GM21526 (cell line): Measurements from ENCODE around the gene HCST.

Experiments
- ATAC-seq: cut with Tn5 transposase; IDR thresholded peaks from one replicate; pipeline ENCODE4 v1.9.1; 2021; ENCODE audit warnings: moderate library complexity; ENCODE audit not compliant: unreplicated experiment, low FRiP score

The HCST gene

GRCh38 chr19:35935911-35936737 is 33.8 kb downstream of the HCST start, which contains the start of gene LRFN3:
LRFN3 (plus strand) TSS chr19:35936374; CDS start chr19:35939426, 3,052 bp downstream.
- no peak for ATAC-seq

GRCh38 chr19:35936738-35937268 is 34.5 kb downstream of the HCST start:
- ATAC-seq = no peak

DNA sequence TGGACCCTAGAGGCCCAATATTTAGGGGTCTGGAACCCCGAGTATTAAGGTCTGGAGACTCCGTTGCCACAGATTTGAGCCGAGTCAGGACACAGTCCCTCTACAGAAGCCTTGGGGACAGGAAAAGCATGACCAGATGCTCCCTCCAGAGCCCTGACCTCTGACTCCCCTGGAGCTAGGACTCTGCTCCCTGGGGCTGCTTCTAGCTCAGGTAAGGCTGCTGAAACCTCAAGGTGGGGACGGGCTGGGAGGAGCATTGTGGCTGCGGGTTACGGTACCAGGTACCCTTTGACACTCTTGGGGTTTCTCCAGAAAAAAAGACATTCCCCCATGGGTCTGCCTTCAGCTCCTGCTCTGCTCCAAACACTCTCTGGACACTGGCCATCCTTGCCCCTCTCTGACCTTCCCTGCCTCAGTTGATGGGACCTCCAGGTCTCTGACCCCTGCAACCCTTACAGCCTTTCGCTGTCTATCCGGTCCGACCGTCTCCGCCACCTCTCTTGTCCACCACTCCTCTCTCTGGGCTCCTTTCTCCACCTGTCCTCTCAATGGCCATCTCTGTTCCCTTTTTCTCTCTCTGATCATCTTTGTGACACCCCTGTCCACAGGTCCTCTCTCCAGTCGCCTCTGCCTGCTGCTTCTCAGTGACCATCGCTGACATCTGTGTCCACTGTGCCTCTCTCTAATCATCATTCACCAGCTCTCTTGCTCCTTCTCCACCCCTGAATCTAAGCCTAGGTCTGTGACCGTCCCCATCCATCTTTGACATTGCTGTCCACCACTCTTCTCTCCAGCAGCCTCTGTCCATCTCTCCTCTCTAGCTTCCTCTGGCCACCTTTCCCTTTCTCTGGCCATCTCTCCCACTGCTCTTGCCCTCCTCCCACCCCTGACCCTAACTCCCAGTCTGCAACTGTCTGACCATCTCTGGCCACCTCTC is 35.3 kb downstream of the HCST start:
- no peak for ATAC-seq

DNA sequence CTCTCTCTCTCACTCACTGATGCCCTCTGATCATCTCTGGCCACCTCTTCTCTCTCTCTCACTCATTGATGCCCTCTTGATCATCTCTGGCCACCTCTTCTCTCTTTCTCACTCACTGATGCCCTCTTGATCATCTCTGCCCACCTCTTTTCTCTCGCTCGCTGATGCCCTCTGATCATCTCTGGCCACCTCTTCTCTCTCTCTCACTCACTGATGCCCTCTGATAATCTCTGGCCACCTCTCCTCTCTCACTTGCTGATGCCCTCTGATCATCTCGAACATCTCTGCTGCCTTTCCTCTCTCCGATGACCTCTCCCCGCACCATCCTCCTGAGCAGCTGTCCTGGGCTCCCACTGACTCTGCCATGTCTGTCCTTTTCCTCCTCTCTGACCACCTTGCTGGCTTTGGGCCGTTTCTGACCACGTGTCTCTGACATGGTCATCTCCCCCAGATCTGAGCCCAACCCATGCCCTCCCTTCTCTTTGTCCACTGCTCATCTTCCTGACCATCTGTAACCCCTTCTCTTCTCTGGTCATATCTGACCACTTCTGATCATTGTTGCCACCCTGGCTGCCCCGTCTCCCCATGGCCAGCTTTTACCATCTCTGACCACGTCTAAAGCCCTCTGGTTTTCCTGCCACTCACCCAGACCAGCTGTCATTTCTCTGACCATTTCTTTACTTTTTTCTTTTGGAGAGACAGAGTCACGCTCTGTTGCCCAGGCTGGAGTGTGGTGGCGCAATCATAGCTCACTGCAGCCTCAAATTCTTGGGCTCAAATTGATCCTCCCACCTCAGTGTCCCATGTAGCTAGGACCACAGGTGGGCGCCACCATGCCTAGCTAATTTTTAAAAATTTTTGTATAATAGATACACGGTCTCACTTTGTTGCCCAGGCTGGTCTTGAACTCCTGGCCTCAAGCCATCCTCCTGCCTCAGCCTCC is 36.2 kb downstream of the HCST start:
- ATAC-seq = no peak

GRCh38 chr19:35939307-35940077 is 37.2 kb downstream of the HCST start:
- ATAC-seq = no peak

DNA sequence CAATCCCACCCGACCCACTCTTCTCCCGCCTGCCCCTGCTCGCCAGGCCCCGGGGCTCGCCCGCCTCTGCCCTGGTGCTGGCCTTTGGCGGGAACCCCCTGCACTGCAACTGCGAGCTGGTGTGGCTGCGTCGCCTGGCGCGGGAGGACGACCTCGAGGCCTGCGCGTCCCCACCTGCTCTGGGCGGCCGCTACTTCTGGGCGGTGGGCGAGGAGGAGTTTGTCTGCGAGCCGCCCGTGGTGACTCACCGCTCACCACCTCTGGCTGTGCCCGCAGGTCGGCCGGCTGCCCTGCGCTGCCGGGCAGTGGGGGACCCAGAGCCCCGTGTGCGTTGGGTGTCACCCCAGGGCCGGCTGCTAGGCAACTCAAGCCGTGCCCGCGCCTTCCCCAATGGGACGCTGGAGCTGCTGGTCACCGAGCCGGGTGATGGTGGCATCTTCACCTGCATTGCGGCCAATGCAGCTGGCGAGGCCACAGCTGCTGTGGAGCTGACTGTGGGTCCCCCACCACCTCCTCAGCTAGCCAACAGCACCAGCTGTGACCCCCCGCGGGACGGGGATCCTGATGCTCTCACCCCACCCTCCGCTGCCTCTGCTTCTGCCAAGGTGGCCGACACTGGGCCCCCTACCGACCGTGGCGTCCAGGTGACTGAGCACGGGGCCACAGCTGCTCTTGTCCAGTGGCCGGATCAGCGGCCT is 37.9 kb downstream of the HCST start:
- no peak for ATAC-seq

DNA sequence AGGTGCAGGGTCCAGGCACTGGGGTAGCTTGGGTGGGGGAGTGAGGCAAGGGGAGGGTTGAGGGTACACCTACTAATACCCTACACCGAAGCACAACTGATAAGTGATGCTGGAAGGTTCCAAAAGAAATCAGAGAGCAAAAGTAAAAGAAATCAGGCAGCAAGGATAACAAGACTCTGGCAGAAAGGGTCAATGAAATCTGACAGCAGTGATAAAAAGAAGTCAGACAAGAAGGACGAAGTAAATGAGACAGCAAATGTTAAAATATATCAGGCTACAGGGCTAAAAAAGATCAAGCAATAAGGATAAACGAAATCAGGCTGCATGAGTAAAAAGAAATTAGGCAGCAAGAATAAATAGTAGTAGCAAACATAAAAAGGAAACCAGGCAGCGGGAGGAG is 38.5 kb downstream of the HCST start:
- no peak for ATAC-seq

DNA sequence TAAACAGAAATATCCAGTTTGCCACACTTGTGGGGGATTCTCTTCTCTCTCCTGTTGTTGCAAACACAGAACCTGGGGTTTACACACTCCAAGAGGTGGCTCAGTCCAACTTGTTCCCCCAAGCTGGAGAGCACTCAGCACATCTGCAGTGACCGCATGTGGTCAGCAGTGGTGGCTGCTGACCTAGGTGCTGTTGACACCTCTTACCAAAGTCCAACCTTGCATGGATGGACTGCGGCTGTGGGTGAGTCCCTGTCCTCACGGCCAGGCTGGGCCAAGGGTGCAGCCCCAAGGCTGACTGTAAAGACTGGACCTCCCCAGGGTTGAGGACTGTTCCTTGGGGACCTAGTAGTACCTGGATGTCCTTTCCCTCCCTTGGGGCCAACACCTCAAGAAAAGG is 39.9 kb downstream of the HCST start:
- ATAC-seq = no peak

DNA sequence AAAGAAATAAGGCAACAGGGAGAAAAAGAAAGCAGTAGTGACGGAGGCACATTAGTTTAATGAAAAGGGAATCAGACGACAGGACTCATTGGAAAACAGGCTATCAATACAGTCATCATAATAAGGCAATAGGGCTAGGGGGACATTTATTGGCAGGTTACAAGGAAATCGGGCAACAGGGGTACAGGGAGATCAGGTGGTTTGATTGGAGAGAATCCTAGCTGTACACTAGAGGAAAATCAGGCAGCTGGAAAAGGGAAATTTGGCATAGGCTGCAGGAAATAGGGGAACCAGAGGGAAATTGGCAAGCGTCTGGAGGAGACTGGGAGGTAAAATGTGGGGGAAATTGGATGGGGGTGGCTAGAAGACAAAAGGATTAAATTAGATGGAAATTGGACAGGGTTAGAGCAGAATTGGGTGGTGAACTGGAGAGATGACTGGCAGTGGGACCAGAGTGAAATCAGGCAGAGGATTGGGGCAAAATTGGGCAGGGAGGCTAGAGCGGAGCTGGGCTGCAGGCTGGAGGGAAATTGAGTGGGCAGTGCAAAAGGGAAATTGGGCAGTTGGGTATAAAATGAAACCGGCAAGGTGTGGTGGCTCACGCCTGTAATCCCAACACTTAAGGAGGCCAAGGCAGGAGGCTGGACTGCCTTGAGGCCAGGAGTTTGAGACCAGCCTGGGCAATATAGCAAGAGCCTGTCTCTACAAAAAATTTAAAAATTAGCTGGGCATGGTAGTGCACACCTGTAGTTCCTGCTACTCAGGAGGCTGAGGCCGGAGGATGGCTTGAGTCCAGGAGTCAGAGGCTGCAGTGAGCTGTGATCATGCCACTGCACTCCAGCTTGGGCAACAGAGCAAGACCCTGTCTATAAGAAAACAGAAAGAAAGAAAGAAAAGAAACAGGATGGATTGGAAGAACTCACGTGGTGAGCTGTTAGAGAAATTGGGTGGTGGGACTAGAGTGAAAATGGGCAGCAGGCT is 41.3 kb downstream of the HCST start:
- no peak for ATAC-seq

DNA sequence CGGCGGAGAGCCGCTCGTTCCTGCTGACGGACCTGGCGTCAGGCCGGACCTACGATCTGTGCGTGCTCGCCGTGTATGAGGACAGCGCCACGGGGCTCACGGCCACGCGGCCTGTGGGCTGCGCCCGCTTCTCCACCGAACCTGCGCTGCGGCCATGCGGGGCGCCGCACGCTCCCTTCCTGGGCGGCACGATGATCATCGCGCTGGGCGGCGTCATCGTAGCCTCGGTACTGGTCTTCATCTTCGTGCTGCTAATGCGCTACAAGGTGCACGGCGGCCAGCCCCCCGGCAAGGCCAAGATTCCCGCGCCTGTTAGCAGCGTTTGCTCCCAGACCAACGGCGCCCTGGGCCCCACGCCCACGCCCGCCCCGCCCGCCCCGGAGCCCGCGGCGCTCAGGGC is 42.2 kb downstream of the HCST start:
- no peak for ATAC-seq

- no peak for ATAC-seq
These were observed 42.9 kb downstream of the HCST start for GRCh38 chr19:35945121-35945790.

DNA sequence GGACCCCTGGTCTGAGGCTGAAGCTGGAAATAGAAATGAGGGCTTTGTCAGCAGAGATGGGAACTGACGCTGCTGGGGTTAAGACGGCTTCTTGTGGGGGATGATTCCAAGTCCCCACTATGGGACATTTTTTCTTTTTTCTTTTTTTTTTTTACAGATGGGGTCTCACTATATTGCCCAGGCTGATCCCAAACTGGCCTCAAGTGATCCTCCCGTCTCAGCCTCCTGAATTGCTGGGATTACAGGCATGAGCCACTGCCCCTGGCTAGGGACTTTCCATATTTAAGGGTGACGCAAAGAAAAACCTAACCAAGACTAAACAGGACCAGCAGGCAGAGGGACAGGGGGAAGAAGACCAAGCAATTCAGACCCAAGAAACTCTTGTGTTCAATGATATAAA is 43.9 kb downstream of the HCST start:
- no peak for ATAC-seq

- no peak for ATAC-seq
These were observed 46.8 kb downstream of the HCST start for GRCh38 chr19:35949131-35949530.
